DLD1 (cell line): ENCODE data around the gene GAGE12F.
"Not testable (repeated sequence)": the region's sequence is repeated elsewhere in the genome, so short reads cannot be mapped to it uniquely, and the experiment has no call there.

ENCODE experiments used
- in situ Hi-C: cut with HindIII; loops from 2 replicates; pipeline ENCODE4 v1.10.0; 2017; ENCODE audit warnings: low sequenced_read_pairs

GAGE12F gene, protein sequence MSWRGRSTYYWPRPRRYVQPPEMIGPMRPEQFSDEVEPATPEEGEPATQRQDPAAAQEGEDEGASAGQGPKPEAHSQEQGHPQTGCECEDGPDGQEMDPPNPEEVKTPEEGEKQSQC

DNA sequence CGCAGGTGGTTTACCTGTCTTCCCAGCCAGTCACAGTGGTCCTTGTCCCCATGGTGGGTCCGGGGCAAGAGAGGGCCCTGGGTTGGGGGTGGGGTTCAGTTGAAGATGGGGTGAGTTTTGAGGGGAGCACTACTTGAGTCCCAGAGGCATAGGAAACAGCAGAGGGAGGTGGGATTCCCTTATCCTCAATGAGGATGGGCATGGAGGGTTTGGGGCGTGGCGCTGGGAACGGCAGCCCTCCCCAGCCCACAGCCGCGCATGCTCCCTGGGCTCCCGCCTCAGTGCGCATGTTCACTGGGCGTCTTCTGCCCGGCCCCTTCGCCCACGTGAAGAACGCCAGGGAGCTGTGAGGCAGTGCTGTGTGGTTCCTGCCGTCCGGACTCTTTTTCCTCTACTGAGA lies at the start of gene GAGE12F:
TSS of gene GAGE12F (plus strand) at position 301 of the 400 bp plus-strand sequence. CDS start 1,155 bp downstream, outside the sequence.
- in situ Hi-C loops: not testable (repeated sequence)

DNA sequence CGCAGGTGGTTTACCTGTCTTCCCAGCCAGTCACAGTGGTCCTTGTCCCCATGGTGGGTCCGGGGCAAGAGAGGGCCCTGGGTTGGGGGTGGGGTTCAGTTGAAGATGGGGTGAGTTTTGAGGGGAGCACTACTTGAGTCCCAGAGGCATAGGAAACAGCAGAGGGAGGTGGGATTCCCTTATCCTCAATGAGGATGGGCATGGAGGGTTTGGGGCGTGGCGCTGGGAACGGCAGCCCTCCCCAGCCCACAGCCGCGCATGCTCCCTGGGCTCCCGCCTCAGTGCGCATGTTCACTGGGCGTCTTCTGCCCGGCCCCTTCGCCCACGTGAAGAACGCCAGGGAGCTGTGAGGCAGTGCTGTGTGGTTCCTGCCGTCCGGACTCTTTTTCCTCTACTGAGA lies 28.8 kb upstream of the GAGE12F start, which contains the start of gene GAGE12C:
TSS of gene GAGE12C (plus strand) at position 301 of the 400 bp plus-strand sequence. CDS start 1,155 bp downstream, outside the sequence.
- in situ Hi-C loops: not testable (repeated sequence)

DNA sequence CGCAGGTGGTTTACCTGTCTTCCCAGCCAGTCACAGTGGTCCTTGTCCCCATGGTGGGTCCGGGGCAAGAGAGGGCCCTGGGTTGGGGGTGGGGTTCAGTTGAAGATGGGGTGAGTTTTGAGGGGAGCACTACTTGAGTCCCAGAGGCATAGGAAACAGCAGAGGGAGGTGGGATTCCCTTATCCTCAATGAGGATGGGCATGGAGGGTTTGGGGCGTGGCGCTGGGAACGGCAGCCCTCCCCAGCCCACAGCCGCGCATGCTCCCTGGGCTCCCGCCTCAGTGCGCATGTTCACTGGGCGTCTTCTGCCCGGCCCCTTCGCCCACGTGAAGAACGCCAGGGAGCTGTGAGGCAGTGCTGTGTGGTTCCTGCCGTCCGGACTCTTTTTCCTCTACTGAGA lies 19.2 kb upstream of the GAGE12F start, which contains the start of gene GAGE12D:
TSS of gene GAGE12D (plus strand) at position 301 of the 400 bp plus-strand sequence. CDS start 1,155 bp downstream, outside the sequence.
- in situ Hi-C loops: not testable (repeated sequence)

DNA sequence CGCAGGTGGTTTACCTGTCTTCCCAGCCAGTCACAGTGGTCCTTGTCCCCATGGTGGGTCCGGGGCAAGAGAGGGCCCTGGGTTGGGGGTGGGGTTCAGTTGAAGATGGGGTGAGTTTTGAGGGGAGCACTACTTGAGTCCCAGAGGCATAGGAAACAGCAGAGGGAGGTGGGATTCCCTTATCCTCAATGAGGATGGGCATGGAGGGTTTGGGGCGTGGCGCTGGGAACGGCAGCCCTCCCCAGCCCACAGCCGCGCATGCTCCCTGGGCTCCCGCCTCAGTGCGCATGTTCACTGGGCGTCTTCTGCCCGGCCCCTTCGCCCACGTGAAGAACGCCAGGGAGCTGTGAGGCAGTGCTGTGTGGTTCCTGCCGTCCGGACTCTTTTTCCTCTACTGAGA lies 9.7 kb upstream of the GAGE12F start, which contains the start of gene GAGE12E:
TSS of gene GAGE12E (plus strand) at position 301 of the 400 bp plus-strand sequence. CDS start 1,155 bp downstream, outside the sequence.
- in situ Hi-C loops: not testable (repeated sequence)

DNA sequence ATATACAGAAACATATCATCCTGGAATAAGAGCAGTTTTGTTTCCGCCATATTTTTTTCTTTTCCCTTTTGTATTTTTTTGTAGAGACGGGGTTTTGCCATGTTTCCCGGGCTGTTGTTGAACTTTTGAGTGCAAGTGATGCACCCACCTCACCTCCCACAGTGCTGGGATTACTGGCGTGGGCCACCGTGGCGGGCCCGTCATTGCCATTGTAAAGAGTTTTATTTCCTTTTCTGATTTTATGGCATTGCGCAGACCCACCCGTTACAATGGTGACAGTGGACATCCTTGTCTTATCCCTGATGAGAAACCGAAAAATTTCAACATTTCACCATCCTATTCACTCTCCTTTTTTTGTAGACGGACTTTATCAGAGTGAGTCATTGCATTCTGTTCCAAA lies 8.1 kb downstream of the GAGE12F start:
- in situ Hi-C loops: not testable (repeated sequence)

DNA sequence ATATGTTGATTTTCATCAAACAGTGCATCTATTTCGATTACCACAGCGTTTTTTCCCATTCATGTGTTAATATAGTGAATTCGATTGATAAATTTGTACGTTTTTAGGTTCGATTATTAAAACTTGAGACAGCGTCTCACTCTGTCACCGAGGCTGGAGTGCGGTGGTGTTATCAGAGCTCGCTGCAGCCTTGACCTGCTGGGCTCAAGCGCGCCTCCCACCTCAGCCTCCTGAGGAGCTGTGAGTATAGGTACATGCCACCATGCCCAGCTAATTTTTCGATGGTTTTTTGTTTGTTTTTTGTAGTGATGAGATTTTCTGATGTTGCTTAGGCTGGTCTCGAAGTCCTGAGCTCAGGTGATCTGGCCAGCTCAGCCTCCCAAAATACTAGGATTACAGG lies 8.5 kb downstream of the GAGE12F start:
- in situ Hi-C loops: not testable (repeated sequence)

DNA sequence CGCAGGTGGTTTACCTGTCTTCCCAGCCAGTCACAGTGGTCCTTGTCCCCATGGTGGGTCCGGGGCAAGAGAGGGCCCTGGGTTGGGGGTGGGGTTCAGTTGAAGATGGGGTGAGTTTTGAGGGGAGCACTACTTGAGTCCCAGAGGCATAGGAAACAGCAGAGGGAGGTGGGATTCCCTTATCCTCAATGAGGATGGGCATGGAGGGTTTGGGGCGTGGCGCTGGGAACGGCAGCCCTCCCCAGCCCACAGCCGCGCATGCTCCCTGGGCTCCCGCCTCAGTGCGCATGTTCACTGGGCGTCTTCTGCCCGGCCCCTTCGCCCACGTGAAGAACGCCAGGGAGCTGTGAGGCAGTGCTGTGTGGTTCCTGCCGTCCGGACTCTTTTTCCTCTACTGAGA lies 9.5 kb downstream of the GAGE12F start, which contains the start of gene GAGE12G:
TSS of gene GAGE12G (plus strand) at position 301 of the 400 bp plus-strand sequence. CDS start 1,155 bp downstream, outside the sequence.
- in situ Hi-C loops: not testable (repeated sequence)

DNA sequence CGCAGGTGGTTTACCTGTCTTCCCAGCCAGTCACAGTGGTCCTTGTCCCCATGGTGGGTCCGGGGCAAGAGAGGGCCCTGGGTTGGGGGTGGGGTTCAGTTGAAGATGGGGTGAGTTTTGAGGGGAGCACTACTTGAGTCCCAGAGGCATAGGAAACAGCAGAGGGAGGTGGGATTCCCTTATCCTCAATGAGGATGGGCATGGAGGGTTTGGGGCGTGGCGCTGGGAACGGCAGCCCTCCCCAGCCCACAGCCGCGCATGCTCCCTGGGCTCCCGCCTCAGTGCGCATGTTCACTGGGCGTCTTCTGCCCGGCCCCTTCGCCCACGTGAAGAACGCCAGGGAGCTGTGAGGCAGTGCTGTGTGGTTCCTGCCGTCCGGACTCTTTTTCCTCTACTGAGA lies 19.0 kb downstream of the GAGE12F start, which contains the start of gene GAGE12H:
TSS of gene GAGE12H (plus strand) at position 301 of the 400 bp plus-strand sequence. CDS start 1,155 bp downstream, outside the sequence.
- in situ Hi-C loops: not testable (repeated sequence)

DNA sequence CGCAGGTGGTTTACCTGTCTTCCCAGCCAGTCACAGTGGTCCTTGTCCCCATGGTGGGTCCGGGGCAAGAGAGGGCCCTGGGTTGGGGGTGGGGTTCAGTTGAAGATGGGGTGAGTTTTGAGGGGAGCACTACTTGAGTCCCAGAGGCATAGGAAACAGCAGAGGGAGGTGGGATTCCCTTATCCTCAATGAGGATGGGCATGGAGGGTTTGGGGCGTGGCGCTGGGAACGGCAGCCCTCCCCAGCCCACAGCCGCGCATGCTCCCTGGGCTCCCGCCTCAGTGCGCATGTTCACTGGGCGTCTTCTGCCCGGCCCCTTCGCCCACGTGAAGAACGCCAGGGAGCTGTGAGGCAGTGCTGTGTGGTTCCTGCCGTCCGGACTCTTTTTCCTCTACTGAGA lies 28.6 kb downstream of the GAGE12F start, which contains the start of gene GAGE2A:
TSS of gene GAGE2A (plus strand) at position 301 of the 400 bp plus-strand sequence. CDS start 1,155 bp downstream, outside the sequence.
- in situ Hi-C loops: not testable (repeated sequence)

DNA sequence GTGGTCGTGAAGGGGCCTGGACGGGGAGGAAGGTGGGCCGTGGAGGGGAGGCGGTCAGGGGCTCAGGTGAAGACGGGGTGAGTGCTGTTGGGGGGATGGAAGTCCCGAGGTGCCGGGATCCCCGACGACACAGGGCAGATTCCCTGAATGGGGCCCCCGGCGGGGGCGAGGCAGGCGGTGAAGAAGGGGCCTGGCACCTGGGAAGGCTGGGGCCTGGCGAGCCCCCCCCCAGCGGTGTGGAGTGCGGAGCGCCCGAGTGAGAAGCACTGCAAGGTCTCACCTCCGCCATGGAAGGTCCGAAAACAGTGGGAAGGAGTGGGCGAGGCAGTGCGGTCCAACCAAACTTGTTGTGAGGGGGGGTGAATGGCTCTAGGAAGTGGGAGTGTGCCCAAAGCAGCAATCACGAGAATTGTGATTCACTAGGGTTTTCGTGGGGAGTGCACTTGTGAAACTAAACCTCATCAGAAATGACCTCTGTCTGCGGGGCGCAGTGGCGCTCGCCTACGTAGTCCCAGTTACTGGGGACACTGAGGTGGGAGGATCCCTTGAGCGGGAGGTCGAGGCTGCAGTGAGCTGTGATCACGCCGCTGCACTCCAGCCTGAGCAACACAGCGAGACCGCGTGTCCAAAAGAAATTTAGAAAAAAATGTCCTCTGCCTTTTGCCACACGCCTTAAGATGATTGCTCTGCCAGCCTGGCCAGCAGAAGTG lies 29.3 kb downstream of the GAGE12F start:
- in situ Hi-C loops: not testable (repeated sequence)

DNA sequence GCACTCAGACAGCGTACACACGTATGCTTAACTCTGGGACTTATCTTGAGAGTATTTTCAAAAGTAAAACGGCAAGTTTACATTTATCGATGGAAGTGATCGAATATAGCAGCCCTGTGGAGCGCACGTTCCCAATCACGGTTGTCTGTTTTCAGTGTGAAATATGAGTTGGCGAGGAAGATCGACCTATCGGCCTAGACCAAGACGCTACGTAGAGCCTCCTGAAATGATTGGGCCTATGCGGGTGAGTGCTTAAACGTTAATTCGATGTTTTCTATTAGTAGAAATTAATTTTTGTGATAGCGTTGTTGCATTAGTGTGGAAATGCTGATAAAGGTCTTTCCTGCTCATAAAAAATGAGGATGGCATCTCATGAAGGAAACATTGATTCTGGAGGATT lies 29.8 kb downstream of the GAGE12F start:
- in situ Hi-C loops: not testable (repeated sequence)

DNA sequence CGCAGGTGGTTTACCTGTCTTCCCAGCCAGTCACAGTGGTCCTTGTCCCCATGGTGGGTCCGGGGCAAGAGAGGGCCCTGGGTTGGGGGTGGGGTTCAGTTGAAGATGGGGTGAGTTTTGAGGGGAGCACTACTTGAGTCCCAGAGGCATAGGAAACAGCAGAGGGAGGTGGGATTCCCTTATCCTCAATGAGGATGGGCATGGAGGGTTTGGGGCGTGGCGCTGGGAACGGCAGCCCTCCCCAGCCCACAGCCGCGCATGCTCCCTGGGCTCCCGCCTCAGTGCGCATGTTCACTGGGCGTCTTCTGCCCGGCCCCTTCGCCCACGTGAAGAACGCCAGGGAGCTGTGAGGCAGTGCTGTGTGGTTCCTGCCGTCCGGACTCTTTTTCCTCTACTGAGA lies 38.1 kb downstream of the GAGE12F start, which contains the start of gene GAGE1:
TSS of gene GAGE1 (plus strand) at position 301 of the 400 bp plus-strand sequence. CDS start 1,155 bp downstream, outside the sequence.
- in situ Hi-C loops: not testable (repeated sequence)

DNA sequence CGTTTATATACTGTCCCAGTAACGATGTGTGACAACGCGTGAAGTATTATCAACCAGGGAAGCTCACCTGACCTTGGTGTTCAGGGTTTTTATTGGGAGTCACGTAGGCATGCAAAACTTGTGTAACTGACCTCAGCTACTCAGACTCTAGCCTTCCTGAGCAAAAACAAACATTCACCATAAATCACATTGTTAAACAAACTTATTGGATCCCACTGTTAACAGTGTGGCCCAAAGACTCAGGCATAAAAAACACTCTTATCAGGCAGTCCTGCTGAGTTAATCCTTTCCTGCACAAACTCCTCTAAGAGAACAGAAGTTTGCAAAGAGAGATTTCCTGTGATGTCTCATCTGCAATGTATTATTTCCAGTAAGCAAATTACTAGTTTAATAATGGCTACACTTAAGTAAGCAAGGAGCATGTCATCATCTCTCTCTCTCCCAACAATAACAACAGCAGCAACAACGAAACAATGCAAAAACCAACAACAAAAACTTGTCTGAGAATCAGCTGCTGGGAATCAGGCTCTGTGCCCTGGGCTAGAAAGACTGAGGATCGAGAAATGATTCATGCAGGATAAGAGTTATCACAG lies 50.2 kb downstream of the GAGE12F start:
- in situ Hi-C loops: no loop called here
